Stimulated activated CD8-positive, alpha-beta memory T cell treated with anti-CD3 and anti-CD28 coated beads, Interleukin-12 subunit alpha, Interleukin-12 subunit beta, amount 100 ng/mL, for 1 hour (primary cell): ENCODE results near the gene MYRIP.
"Not testable (repeated sequence)": the region's sequence is repeated elsewhere in the genome, so short reads cannot be mapped to it uniquely, and the experiment has no call there.

ENCODE experiments used
- DNase-seq: peaks from one replicate; pipeline ENCODE4 v3.0.0-alpha.2; 2020; ENCODE audit warnings: low read depth

The MYRIP gene

GRCh38 chr3:40130721-40131120 is 321.3 kb downstream of the MYRIP start:
- DNase-seq: no peak

DNA sequence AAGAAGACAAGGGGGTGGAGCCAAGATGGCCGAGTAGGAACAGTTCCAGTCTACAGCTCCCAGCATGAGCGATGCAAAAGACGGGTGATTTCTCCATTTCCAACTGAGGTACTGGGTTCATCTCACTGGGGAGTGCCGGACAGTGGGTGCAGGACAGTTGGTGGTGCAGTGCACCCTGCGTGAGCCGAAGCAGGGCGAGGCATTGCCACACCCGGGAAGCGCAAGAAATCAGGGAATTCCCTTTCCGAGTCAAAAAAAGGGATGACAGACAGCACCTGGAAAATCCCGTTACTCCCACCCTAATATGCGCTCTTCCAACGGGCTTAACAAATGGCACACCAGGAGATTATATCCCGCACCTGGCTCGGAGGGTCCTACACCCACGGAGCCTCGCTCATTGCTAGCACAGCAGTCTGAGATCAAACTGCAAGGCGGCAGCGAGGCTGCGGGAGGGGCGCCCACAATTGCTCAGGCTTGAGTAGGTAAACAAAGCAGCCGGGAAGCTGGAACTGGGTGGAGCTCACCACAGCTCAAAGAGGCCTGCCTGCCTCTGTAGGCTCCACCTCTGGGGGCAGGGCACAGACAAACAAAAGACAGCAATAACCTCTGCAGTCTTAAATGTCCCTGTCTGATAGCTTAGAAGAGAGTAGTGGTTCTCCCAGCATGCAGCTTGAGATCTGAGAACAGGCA is 324.6 kb downstream of the MYRIP start:
- not testable (repeated sequence) for DNase-seq

GRCh38 chr3:40137591-40138295 is 328.3 kb downstream of the MYRIP start:
- no peak for DNase-seq

GRCh38 chr3:40143283-40144090 is 334.1 kb downstream of the MYRIP start:
- no peak for DNase-seq

GRCh38 chr3:40148827-40149226 is 339.4 kb downstream of the MYRIP start:
- no peak for DNase-seq

GRCh38 chr3:40152482-40153133 is 343.2 kb downstream of the MYRIP start:
- DNase-seq: no peak

DNA sequence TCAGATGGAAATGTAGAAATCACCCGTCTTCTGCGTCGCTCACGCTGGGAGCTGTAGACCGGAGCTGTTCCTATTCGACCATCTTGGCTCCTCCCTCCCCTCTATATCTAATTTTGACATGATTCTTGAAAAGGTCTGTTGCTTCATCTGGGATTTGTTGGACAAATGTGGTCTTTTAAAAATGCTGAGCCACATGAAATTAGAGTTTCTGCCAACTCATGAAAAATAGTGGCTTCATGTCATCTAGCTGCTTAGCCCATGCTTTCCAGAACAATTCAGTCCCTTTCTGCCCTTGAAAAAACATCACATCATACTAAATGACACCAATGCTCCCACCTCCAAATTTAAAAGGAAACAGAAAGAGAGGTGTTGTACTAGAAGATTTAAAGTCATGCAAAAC is 351.5 kb downstream of the MYRIP start:
- no peak for DNase-seq

GRCh38 chr3:40162616-40163015 is 353.2 kb downstream of the MYRIP start:
- DNase-seq: no peak

DNA sequence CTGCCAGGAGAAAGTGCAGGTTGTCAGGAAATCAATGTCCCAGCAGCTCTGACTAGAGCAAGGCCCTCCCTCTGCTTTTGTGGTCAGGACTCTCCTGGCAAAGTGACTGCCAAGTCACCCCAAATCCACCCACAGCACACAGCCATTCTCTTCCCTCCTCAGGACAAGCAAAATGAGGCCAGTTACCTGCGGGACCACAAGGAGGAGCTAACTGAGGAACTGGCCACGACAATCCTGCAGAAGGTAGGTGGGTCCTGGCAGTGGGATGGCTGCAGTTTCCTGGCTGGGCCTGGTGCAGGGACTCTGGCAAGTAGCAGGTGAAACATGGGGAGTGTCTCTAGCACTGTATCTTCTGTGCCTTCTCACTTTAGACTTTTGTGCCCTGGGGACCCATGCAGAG is 357.6 kb downstream of the MYRIP start:
- DNase-seq: no peak

GRCh38 chr3:40167958-40168357 is 358.5 kb downstream of the MYRIP start:
- DNase-seq: no peak

DNA sequence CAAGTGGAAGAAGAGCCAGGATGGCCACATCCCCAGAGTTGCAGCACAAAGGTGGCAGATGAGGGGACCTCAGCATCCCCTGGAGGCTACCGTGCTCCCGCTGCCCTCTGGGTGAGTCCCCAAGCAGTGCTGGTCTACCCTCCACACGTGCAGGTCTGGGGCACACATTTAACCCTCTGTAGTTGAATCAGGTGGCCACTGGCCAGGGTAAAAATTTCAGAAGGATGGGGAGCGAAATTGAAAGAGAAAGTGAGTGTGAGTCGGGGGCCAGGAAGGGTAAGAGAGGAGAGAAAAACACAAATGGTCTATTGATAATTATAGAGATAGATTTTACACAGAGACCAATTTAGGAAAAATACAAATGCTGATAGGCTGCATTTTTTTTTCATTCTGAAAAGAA is 360.6 kb downstream of the MYRIP start:
- DNase-seq: no peak

DNA sequence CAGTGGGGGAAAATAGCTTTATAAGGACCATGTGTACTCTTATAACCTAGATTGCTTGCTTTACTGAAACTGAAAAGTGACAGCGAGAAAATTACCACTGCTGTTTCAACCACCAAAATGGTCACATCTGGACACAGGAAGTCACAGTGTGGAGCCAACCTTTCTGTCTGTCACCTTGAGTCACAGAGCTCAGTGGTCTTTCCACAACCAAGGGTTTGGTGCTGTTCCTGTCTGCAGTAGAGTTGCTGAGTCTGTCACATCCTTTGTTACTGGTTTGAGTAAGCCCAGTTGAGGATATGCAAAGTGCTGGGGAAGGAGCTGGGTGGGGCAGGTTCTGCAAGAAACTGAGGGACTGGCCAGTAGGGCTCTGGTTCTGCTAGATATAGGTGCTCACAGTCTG is 361.0 kb downstream of the MYRIP start:
- DNase-seq: no peak

GRCh38 chr3:40172560-40172959 is 363.2 kb downstream of the MYRIP start:
- no peak for DNase-seq

DNA sequence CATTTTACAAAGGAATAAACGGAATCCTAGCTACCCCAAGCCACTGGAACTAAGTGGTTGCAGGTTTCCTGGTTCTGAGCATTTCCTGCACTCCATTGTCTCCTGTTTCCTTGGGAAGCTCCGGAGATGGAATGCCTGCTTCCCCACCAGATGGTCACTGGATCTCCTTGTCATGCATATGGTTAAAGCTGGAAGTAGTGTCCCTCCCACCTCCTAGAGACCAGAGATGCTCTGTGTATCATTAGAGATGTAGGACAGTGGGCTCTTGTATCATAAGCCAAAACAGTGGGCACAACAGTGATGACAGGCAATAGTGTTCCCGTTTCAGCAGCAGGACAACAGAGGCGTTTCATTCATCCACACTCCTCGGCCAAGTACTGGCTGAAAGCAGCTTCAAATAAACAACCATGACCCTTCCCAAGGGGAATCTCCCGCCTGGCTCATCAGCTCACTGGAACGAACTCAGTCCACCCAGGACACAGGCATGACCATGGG is 363.9 kb downstream of the MYRIP start:
- DNase-seq: no peak

DNA sequence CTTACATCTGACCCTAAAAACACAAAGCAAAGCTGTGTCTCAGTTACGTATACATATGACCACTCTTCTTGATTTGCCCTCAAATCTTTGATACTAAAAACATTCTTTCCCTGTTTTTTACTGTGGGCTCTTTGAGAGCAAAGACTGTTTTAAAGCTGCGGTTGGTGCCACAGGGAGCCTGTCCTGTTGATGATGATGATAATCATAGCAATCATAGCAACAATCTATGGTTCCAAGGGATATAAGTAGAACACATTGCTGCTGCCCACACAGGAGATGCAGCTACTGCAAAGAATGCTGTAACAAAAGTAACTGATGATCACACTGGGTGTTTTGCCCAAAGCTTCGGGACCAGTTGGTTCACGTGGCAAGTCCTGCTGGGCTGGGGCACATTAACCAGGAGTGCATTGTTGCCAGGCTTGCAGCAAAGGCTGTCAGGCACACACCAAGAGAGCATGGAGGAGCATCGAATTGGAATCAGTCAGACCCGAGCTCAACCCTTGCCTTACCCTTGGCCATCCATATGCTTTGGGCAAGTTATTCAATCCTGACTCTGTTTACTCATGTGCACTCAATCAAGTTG is 368.7 kb downstream of the MYRIP start:
- no peak for DNase-seq

- DNase-seq: peak; percentile 17
Observed at GRCh38 chr3:40179016-40179415, 369.6 kb downstream of the MYRIP start.

GRCh38 chr3:40181182-40181581 is 371.8 kb downstream of the MYRIP start:
- DNase-seq: no peak

GRCh38 chr3:40185029-40185695 is 375.8 kb downstream of the MYRIP start:
- DNase-seq: no peak

GRCh38 chr3:40186508-40186907 is 377.1 kb downstream of the MYRIP start:
- DNase-seq: no peak

DNA sequence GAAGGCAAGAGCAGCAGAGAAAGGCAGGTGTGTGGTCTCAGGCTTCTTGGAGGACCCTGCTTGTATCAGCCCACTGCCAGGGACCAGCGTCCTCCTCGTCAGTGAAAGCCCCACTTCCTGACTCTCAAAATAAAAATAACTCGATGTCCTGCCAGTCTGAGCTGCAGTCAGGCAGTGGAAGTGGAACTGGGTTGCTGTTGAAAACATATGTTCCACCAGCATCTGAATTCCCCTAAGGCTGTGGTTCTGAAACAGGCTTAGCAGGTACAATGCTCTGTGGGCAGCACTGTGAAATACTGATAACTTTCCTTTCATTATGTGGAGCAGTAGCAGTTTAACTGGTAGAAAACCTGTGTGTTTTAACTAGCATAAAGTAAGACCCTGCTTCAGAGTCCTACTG is 378.5 kb downstream of the MYRIP start:
- no peak for DNase-seq

DNA sequence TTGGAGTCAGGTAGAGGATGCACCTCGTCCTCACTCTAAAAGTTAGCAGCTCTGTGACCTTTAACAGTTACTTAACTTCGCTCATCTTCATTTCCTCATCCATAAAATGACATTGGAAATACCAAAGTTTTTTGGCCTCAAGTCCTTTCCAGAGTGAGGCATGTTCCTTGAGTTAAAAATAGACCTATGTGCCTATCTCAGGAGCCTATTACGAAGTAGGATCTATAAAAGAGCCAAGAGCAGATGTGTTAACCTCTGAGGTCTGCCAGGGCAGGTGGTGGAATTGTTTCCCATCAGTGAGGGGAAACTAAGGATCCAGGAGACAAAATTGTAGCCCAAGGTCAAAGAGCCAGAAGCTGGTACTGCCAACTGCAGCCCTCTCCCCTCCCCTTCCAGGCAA is 379.7 kb downstream of the MYRIP start:
- no peak for DNase-seq
